HG03460 (cell line): ENCODE data around the gene HHATL.

ENCODE experiments used
- ATAC-seq: cut with Tn5 transposase; IDR thresholded peaks from one replicate; pipeline ENCODE4 v1.9.1; 2021; ENCODE audit not compliant: unreplicated experiment

The HHATL gene

DNA sequence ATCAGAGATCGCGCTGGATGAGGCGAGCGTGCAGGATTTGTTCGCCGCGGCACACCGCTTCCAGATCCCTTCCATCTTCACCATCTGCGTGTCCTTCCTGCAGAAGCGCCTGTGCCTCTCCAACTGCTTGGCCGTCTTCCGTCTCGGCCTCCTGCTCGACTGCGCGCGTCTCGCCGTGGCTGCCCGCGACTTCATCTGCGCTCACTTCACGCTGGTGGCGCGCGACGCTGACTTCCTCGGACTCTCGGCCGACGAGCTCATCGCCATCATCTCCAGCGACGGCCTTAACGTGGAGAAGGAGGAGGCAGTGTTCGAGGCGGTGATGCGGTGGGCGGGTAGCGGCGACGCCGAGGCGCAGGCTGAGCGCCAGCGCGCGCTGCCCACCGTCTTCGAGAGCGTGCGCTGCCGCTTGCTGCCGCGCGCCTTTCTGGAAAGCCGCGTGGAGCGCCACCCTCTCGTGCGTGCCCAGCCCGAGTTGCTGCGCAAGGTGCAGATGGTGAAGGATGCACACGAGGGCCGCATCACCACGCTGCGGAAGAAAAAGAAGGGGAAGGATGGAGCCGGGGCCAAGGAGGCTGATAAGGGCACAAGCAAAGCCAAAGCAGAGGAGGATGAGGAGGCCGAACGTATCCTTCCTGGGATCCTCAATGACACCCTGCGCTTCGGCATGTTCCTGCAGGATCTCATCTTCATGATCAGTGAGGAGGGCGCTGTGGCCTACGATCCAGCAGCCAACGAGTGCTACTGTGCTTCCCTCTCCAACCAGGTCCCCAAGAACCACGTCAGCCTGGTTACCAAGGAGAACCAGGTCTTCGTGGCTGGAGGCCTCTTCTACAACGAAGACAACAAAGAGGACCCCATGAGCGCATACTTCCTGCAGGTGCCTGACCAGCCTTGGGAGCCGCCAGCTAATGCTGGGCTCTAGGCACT lies 16.4 kb downstream of the HHATL start:
- ATAC-seq, result no peak

DNA sequence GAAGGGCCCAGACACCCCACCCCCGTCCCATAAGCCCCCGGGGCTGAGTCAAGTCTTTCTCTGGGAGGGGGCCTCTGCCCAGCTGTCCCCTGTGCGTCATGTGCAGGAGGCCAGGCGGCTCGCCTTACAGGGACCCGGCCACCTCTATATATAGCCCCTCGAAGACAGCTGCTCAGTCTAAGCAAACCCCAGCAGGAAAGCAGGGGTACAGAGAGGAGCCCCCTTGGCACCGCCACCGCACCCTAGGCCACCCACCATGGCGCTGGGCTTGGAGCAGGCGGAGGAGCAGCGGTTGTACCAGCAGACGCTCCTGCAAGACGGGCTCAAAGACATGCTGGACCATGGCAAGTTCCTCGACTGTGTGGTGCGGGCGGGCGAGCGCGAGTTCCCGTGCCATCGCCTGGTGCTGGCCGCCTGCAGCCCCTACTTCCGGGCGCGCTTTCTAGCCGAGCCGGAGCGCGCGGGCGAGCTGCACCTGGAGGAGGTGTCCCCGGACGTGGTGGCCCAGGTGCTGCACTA lies 17.2 kb downstream of the HHATL start, which contains the start of gene KLHL40:
Gene KLHL40, plus strand, starts transcription at position 175 of the 519 bp plus-strand sequence. Its CDS starts 82 bp downstream, at position 257.
- no peak for ATAC-seq

- ATAC-seq, result no peak
These were observed 17.8 kb downstream of the HHATL start for GRCh38 chr3:42684632-42685362.

- no peak for ATAC-seq
These were observed 18.6 kb downstream of the HHATL start for GRCh38 chr3:42683875-42684598.

GRCh38 chr3:42682301-42683070 lies 20.1 kb downstream of the HHATL start:
- no peak for ATAC-seq

GRCh38 chr3:42681361-42682038 lies 21.1 kb downstream of the HHATL start:
- no peak for ATAC-seq

GRCh38 chr3:42680806-42681205 lies 21.8 kb downstream of the HHATL start:
- ATAC-seq, result no peak

- ATAC-seq, result no peak
These were observed 22.3 kb downstream of the HHATL start for GRCh38 chr3:42680271-42680670.

- ATAC-seq, result no peak
These were observed 24.2 kb downstream of the HHATL start for GRCh38 chr3:42678447-42678846.

- ATAC-seq, result no peak
These were observed 26.7 kb downstream of the HHATL start for GRCh38 chr3:42675909-42676308.

DNA sequence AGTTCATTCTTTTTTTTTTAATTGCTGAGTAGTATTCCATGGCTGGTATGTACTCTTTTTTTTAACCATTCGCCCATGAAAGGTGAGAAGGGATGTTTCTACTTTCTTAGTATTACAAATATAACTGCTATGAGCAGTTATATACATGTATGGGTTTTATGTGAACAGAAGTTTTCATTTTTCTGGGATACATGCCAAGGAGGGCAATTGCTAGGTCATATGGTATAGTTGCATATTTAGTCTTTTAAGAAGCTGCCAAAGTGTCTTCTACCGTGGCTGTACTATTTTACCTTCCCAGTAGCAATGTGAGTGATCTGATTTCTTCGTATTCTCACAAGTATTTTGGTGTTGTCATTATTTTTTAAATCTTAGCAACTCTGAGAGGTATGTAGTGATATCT lies 28.5 kb downstream of the HHATL start:
- ATAC-seq, result no peak

GRCh38 chr3:42673082-42673481 lies 29.5 kb downstream of the HHATL start:
- ATAC-seq, result no peak

- no peak for ATAC-seq
These were observed 30.1 kb downstream of the HHATL start for GRCh38 chr3:42672515-42672914.

GRCh38 chr3:42670670-42671069 lies 31.9 kb downstream of the HHATL start:
- ATAC-seq, result no peak

GRCh38 chr3:42670051-42670576 lies 32.5 kb downstream of the HHATL start:
- no peak for ATAC-seq

DNA sequence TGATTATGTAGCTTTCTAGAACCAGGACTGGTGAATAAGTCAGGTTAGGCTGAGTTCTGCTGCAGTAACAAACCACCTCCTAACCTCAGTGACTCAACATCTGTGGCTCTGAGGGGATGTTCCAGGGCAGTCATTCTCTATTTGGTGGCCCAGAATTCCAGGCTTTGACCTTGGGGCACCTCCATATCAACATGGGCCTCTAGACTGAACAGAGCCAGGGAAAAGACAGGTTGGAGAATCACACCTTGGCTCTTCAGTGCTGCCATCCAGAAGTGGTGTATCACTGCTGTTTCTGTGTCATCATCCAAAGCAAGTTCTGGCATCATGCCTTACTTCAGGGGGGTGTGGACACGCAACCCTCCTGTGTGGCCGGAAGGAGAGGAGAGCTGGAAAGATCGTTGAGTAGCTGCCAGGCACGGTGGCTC lies 33.8 kb downstream of the HHATL start:
- ATAC-seq, result no peak

DNA sequence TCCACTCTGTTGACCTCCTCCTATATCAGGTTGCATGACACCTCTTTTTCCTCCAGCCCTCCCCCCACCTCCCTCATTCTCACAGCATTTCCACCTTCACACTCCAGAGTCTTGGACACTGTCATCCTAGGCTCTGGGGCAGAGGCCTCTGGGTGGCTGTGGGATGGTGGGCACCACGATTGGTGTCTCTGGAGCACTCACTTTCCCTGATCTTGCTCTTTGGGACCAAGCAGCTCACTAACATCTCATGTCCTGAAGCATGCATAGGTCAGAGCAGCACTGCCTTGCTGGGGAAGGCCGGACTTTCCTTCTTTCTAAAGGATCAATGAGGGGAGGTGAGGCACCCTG lies 34.2 kb downstream of the HHATL start:
- ATAC-seq, result no peak

- no peak for ATAC-seq
These were observed 34.8 kb downstream of the HHATL start for GRCh38 chr3:42667523-42668412.

DNA sequence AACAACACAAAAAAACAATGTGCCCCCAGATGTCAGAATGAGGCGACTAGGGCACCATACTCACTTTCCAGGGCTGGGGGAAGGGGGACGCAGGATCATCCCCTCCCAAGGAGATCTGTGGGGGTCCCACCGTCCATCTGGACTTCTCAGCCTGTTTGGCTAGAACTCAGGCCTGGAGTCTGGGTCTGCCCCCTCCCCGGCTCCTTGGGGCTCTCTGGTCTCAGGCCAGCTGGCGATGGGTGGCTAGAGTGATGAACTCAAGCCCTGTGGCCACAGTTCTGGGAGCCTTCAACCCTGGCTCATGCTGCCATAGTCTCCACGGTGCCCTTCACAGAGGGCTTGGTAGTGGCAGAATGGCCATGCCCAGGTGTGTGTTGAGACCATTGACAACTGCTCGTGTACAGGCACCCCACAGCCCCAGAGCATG lies 35.5 kb downstream of the HHATL start:
- ATAC-seq, result no peak
